HepG2 (cell line): ENCODE data around the gene SELENOW. TPM values are rescaled to one million over a fixed set of nuclear protein-coding genes. Genes with fewer than 3 reads are reported as not detected.

ENCODE experiments used
- ATAC-seq: fragments of 200-7000 bp; cut with Tn5 transposase; 3 replicates; pipeline ENCODE4 v1.9.1; 2020; ENCODE audit warnings: mild to moderate bottlenecking, moderate library complexity
- BruUV-seq: library from RNA; stranded (reverse); fragments of 400-500 nt; replicated peaks from 2 replicates; lab custom pipeline; 2021; lab: Mats Ljungman, UMichigan
- CTCF ChIA-PET: fragments of 300-600 bp; formaldehyde crosslinking; extraction: SDS; loops from one replicate; lab custom pipeline; 2021; ENCODE audit warnings: low total read pairs, inconsistent platforms, low intra/inter-chr PET ratio; lab: Yijun Ruan, JAX
- POLR2A ChIA-PET: fragments of 350-600 bp; sonication (Branson Sonifier 250); formaldehyde crosslinking; loops from one replicate; lab custom pipeline; 2020; ENCODE audit warnings: antibody characterized with exemption, inconsistent platforms; lab: Yijun Ruan, JAX
- DNase-seq: peaks from one replicate; pipeline ENCODE4 v3.0.0-alpha.2; 2015; ENCODE audit warnings: low spot score
- FAIRE-seq: peaks from 3 replicates; lab custom pipeline; 2011; peaks lifted over from hg19 to GRCh38; lab: Jason Lieb, UNC
- H2AFZ ChIP-seq: one replicate; pipeline ENCODE4 v1.6.1; 2011; ENCODE audit warnings: low read length, inconsistent platforms
- H3K27ac ChIP-seq: fragments of 300-600 bp; 3 replicates; pipeline ENCODE4 v1.8.0; 2011; ENCODE audit warnings: mixed run types, mild to moderate bottlenecking, mixed read lengths, low read length, inconsistent platforms; ENCODE audit not compliant: insufficient read depth; ENCODE audit errors: extremely low read length
- H3K27me3 ChIP-seq, 2 experiments: fragments of 200-600 bp in 1 of 2; 2 replicates in 1 of 2; 3 replicates in 1 of 2; pipeline versions ENCODE4 v1.6.0 to v1.8.0; 2011; ENCODE audit warnings: low read length in 2 of 2, mild to moderate bottlenecking in 2 of 2, moderate library complexity in 2 of 2, inconsistent platforms in 1 of 2; ENCODE audit not compliant: insufficient read depth in 2 of 2, control insufficient read depth in 1 of 2
- H3K36me3 ChIP-seq, 2 experiments: fragments of 200-600 bp in 1 of 2; replicated peaks in 1 of 2; 2 replicates in 1 of 2; 3 replicates in 1 of 2; pipeline versions ENCODE4 v1.5.1 to v1.8.0; 2011; ENCODE audit warnings: low read length in 2 of 2, inconsistent platforms in 1 of 2; ENCODE audit not compliant: insufficient read depth in 2 of 2, control insufficient read depth in 1 of 2
- H3K4me1 ChIP-seq: 2 replicates; pipeline ENCODE4 v1.5.1; 2012; ENCODE audit warnings: low read length, inconsistent platforms; ENCODE audit not compliant: insufficient read depth
- H3K4me2 ChIP-seq: 2 replicates; pipeline ENCODE4 v1.6.0; 2011; ENCODE audit warnings: low read depth, low read length, inconsistent platforms
- H3K4me3 ChIP-seq, 3 experiments: fragments of 200-600 bp in 1 of 3; sonication (generic), shearing (Covaris generic) in 1 of 3; replicated peaks in 1 of 3; 2 replicates each; pipeline ENCODE4 v1.5.1; 2011 to 2016; ENCODE audit warnings: low read length in 3 of 3, inconsistent platforms in 2 of 3, low read depth in 2 of 3, mild to moderate bottlenecking in 2 of 3, control low read depth in 1 of 3, mixed read lengths in 1 of 3; ENCODE audit not compliant: insufficient read depth in 1 of 3
- H3K79me2 ChIP-seq: one replicate; pipeline ENCODE4 v1.6.1; 2011; ENCODE audit warnings: low read length, inconsistent platforms; ENCODE audit not compliant: insufficient read depth
- H3K9ac ChIP-seq: 2 replicates; pipeline ENCODE4 v1.6.0; 2011; ENCODE audit warnings: mild to moderate bottlenecking, low read depth, low read length, inconsistent platforms; ENCODE audit not compliant: insufficient read depth
- H3K9me3 ChIP-seq: 2 replicates; pipeline ENCODE4 v1.5.1; 2012; ENCODE audit warnings: mild to moderate bottlenecking, low read length
- H4K20me1 ChIP-seq: 2 replicates; pipeline ENCODE4 v1.6.0; 2011; ENCODE audit warnings: inconsistent platforms, mild to moderate bottlenecking, low read length, moderate library complexity; ENCODE audit not compliant: insufficient read depth
- EHMT2 ChIP-seq: fragments of 200-600 bp; sonication (generic); IDR thresholded peaks from 2 replicates; pipeline ENCODE4 v1.7.0; 2017; ENCODE audit warnings: antibody characterized with exemption, low read depth, low read length, borderline replicate concordance
- HMG20B ChIP-seq: conservative IDR thresholded peaks from 2 replicates; pipeline ENCODE4 v1.6.1; 2016; ENCODE audit warnings: missing genetic modification reagents, missing compliant biosample characterization
- MED8 ChIP-seq: sonication (generic); formaldehyde crosslinking; IDR thresholded peaks from 2 replicates; pipeline ENCODE4 v1.8.1; 2023; ENCODE audit warnings: mild to moderate bottlenecking, missing genetic modification reagents; ENCODE audit not compliant: insufficient replicate concordance
- ZNF24 ChIP-seq: fragments of 450-650 bp; IDR thresholded peaks from 2 replicates; pipeline ENCODE4 v1.6.1; 2017; ENCODE audit warnings: antibody characterized with exemption, mild to moderate bottlenecking
- ZNF44 ChIP-seq: sonication (generic); formaldehyde crosslinking; IDR thresholded peaks from 2 replicates; pipeline ENCODE4 v1.5.1; 2020; ENCODE audit warnings: mild to moderate bottlenecking, missing genetic modification reagents
- ZNF589 ChIP-seq: sonication (generic); formaldehyde crosslinking; conservative IDR thresholded peaks from 2 replicates; pipeline ENCODE4 v1.8.0; 2022; ENCODE audit warnings: mild to moderate bottlenecking, moderate library complexity, missing genetic modification reagents
- ZNF660 ChIP-seq: sonication (generic); formaldehyde crosslinking; IDR thresholded peaks from 2 replicates; pipeline ENCODE4 v1.5.1; 2020; ENCODE audit warnings: mild to moderate bottlenecking, low read depth, missing genetic modification reagents, borderline replicate concordance
- ZNF746 ChIP-seq: sonication (generic); formaldehyde crosslinking; IDR thresholded peaks from 2 replicates; pipeline ENCODE4 v1.8.0; 2022; ENCODE audit warnings: mild to moderate bottlenecking, missing genetic modification reagents
- WGBS: methylation state at CpG from one replicate; pipeline ENCODE4 v1.1.6; 2017; ENCODE audit warnings: low lambda C conversion rate; 5-methylcytosine and 5-hydroxymethylcytosine counted together
- in situ Hi-C: cut with HindIII; loops from 2 replicates; pipeline ENCODE4 v1.10.0; 2017; ENCODE audit warnings: low pct_unique_long_range_greater_than_20kb; ENCODE audit not compliant: extremely low pct_ligation_motif_present
- intact Hi-C: fragments of 100-400 bp; cut with micrococcal nuclease; formaldehyde crosslinking; loops from one replicate; pipeline ENCODE4 v1.10.0; 2022; ENCODE audit not compliant: unreplicated experiment
- polyA plus RNA-seq, 8 experiments: library from polyadenylated mRNA; depleted of rRNA in 3 of 8; stranded (reverse) in 7 of 8; unstranded in 1 of 8; fragments of >200 nt; fragmentation: Illumina TruSeq in 4 of 8; extraction: Trizol in 4 of 8; gene quantifications; 2 replicates each; pipeline versions ENCODE4 v1.2.1 to v1.2.3, GENCODE V29; 2011 to 2016; ENCODE audit warnings: low read depth in 4 of 8, missing spikeins in 1 of 8, mixed read lengths in 1 of 8; ENCODE audit not compliant: insufficient read depth in 1 of 8
- total RNA-seq, 5 experiments: library from RNA; depleted of rRNA; stranded (reverse); fragments of >200 nt; fragmentation: Illumina TruSeq; extraction: Trizol; gene quantifications; 2 replicates each; pipeline ENCODE4 v1.2.3, GENCODE V29; 2016; ENCODE audit warnings: low read depth in 1 of 5
- TF ChIP-seq, protein P1 (sequence below): sonication (generic); formaldehyde crosslinking; IDR thresholded peaks from 2 replicates; pipeline ENCODE4 v1.5.0; 2020; ENCODE audit warnings: mild to moderate bottlenecking, missing genetic modification reagents, borderline replicate concordance
- TF ChIP-seq, protein P2 (sequence below): sonication (generic); formaldehyde crosslinking; IDR thresholded peaks from 2 replicates; pipeline ENCODE4 v1.5.0; 2020; ENCODE audit warnings: mild to moderate bottlenecking, missing genetic modification reagents
- TF ChIP-seq, protein P3 (sequence below): sonication (generic); formaldehyde crosslinking; IDR thresholded peaks from 2 replicates; pipeline ENCODE4 v1.4.0; 2020; ENCODE audit warnings: low read depth, missing genetic modification reagents

Gene SELENOW
- total and polyA plus RNA-seq, 2 of the 13 experiments (the other 11 are each of a cell fraction or from before 2014, with no cell fraction given), result 50.3 to 64.7 TPM

DNA sequence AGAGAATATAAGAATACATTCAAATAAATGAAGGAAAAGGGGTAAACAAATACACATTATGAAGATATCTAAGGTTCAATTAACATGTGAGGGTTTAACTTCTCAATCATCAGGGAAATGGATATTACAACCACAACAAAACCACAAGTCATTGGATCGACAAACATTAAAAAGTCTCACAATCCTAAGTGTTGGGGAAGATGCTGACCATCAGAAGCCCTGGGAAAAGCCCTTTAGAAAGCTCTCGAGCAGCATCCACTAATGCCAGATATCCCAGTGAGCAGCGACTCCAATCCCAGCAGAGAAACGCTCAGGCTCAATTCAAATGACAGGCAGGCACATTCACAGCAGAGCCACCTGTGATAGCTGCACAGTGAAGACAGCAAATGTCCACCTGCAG lies 22.8 kb downstream of the SELENOW start:
- FAIRE-seq (no peak), ATAC-seq (no peak), DNase-seq (no peak)
- Histone ChIP-seq H3K36me3 (no peaks in the 10 kb centered on the region), H3K4me3 (no peak overlapping the region), H3K9me3 (no peaks in the 10 kb centered on the region), H3K4me2 (no peak overlapping the region), H3K79me2 (no peaks in the 10 kb centered on the region), H3K27me3 (peaks cover 0 to 13% of the 10 kb centered on the region in 2 experiments; a peak in 2 of 5 replicates), H3K9ac (no peak overlapping the region), H3K27ac (no peak overlapping the region), H3K4me1 (no peaks in the 10 kb centered on the region), H4K20me1 (no peaks in the 10 kb centered on the region), H2AFZ (no peak overlapping the region)
- ChIA-PET POLR2A (no interaction called here), CTCF (no interaction called here)
- 24% methylated on average over 2 of the region's 4 CpGs for WGBS
- BruUV-seq, result no TSS peak
- in situ Hi-C loops, result no loop called here
- intact Hi-C loops, result no loop called here
- no peak for TF ChIP-seq ZNF746 (CRISPR knock-in tag)
- no peak for TF ChIP-seq ZNF44 (CRISPR knock-in tag)
- TF ChIP-seq ZNF660 (CRISPR knock-in tag), result no peak
- TF ChIP-seq, protein P1, sequence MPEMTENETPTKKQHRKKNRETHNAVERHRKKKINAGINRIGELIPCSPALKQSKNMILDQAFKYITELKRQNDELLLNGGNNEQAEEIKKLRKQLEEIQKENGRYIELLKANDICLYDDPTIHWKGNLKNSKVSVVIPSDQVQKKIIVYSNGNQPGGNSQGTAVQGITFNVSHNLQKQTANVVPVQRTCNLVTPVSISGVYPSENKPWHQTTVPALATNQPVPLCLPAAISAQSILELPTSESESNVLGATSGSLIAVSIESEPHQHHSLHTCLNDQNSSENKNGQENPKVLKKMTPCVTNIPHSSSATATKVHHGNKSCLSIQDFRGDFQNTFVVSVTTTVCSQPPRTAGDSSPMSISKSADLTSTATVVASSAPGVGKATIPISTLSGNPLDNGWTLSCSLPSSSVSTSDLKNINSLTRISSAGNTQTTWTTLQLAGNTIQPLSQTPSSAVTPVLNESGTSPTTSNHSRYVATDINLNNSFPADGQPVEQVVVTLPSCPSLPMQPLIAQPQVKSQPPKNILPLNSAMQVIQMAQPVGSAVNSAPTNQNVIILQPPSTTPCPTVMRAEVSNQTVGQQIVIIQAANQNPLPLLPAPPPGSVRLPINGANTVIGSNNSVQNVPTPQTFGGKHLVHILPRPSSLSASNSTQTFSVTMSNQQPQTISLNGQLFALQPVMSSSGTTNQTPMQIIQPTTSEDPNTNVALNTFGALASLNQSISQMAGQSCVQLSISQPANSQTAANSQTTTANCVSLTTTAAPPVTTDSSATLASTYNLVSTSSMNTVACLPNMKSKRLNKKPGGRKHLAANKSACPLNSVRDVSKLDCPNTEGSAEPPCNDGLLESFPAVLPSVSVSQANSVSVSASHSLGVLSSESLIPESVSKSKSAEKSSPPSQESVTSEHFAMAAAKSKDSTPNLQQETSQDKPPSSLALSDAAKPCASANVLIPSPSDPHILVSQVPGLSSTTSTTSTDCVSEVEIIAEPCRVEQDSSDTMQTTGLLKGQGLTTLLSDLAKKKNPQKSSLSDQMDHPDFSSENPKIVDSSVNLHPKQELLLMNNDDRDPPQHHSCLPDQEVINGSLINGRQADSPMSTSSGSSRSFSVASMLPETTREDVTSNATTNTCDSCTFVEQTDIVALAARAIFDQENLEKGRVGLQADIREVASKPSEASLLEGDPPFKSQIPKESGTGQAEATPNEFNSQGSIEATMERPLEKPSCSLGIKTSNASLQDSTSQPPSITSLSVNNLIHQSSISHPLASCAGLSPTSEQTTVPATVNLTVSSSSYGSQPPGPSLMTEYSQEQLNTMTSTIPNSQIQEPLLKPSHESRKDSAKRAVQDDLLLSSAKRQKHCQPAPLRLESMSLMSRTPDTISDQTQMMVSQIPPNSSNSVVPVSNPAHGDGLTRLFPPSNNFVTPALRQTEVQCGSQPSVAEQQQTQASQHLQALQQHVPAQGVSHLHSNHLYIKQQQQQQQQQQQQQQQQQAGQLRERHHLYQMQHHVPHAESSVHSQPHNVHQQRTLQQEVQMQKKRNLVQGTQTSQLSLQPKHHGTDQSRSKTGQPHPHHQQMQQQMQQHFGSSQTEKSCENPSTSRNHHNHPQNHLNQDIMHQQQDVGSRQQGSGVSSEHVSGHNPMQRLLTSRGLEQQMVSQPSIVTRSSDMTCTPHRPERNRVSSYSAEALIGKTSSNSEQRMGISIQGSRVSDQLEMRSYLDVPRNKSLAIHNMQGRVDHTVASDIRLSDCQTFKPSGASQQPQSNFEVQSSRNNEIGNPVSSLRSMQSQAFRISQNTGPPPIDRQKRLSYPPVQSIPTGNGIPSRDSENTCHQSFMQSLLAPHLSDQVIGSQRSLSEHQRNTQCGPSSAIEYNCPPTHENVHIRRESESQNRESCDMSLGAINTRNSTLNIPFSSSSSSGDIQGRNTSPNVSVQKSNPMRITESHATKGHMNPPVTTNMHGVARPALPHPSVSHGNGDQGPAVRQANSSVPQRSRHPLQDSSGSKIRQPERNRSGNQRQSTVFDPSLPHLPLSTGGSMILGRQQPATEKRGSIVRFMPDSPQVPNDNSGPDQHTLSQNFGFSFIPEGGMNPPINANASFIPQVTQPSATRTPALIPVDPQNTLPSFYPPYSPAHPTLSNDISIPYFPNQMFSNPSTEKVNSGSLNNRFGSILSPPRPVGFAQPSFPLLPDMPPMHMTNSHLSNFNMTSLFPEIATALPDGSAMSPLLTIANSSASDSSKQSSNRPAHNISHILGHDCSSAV, result no peak
- TF ChIP-seq HMG20B, result no peak
- no peak for TF ChIP-seq ZNF589 (CRISPR knock-in tag)
- TF ChIP-seq, protein P2, sequence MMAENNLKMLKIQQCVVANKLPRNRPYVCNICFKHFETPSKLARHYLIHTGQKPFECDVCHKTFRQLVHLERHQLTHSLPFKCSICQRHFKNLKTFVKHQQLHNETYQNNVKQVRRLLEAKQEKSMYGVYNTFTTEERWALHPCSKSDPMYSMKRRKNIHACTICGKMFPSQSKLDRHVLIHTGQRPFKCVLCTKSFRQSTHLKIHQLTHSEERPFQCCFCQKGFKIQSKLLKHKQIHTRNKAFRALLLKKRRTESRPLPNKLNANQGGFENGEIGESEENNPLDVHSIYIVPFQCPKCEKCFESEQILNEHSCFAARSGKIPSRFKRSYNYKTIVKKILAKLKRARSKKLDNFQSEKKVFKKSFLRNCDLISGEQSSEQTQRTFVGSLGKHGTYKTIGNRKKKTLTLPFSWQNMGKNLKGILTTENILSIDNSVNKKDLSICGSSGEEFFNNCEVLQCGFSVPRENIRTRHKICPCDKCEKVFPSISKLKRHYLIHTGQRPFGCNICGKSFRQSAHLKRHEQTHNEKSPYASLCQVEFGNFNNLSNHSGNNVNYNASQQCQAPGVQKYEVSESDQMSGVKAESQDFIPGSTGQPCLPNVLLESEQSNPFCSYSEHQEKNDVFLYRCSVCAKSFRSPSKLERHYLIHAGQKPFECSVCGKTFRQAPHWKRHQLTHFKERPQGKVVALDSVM (CRISPR knock-in tag), result no peak
- TF ChIP-seq EHMT2, result no peak
- TF ChIP-seq ZNF24, result no peak
- no peak for TF ChIP-seq MED8 (CRISPR knock-in tag)
- TF ChIP-seq, protein P3, sequence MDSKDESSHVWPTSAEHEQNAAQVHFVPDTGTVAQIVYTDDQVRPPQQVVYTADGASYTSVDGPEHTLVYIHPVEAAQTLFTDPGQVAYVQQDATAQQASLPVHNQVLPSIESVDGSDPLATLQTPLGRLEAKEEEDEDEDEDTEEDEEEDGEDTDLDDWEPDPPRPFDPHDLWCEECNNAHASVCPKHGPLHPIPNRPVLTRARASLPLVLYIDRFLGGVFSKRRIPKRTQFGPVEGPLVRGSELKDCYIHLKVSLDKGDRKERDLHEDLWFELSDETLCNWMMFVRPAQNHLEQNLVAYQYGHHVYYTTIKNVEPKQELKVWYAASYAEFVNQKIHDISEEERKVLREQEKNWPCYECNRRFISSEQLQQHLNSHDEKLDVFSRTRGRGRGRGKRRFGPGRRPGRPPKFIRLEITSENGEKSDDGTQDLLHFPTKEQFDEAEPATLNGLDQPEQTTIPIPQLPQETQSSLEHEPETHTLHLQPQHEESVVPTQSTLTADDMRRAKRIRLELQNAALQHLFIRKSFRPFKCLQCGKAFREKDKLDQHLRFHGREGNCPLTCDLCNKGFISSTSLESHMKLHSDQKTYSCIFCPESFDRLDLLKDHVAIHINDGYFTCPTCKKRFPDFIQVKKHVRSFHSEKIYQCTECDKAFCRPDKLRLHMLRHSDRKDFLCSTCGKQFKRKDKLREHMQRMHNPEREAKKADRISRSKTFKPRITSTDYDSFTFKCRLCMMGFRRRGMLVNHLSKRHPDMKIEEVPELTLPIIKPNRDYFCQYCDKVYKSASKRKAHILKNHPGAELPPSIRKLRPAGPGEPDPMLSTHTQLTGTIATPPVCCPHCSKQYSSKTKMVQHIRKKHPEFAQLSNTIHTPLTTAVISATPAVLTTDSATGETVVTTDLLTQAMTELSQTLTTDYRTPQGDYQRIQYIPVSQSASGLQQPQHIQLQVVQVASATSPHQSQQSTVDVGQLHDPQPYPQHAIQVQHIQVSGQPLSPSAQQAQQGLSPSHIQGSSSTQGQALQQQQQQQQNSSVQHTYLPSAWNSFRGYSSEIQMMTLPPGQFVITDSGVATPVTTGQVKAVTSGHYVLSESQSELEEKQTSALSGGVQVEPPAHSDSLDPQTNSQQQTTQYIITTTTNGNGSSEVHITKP (CRISPR knock-in tag), result no peak
